WERI-Rb-1 (cell line): ENCODE data around the gene PGA5.

Experiments
- DNase-seq: peaks from one replicate; pipeline ENCODE4 v3.0.0-alpha.2; 2020
- H3K27ac ChIP-seq: fragments of 250-450 bp; sonication (Bioruptor Pico); 2 replicates; pipeline ENCODE4 v1.5.1; 2020; ENCODE audit warnings: mild to moderate bottlenecking, moderate library complexity
- H3K27me3 ChIP-seq: fragments of 250-450 bp; sonication (Bioruptor Pico); 2 replicates; pipeline ENCODE4 v1.5.1; 2021; ENCODE audit warnings: mild to moderate bottlenecking, low read depth, moderate library complexity; ENCODE audit not compliant: insufficient read depth, severe bottlenecking
- H3K36me3 ChIP-seq: fragments of 250-450 bp; sonication (Bioruptor Pico); 2 replicates; pipeline ENCODE4 v1.5.1; 2020; ENCODE audit warnings: mild to moderate bottlenecking, moderate library complexity
- H3K4me3 ChIP-seq: 2 replicates; pipeline ENCODE4 v1.5.1; 2011; ENCODE audit warnings: low read depth, mild to moderate bottlenecking, control low read depth, low read length
- H3K9me3 ChIP-seq: fragments of 250-450 bp; sonication (Bioruptor Pico); 2 replicates; pipeline ENCODE4 v1.5.1; 2021; ENCODE audit warnings: mild to moderate bottlenecking, moderate library complexity; ENCODE audit not compliant: severe bottlenecking
- TF ChIP-seq, protein P1 (sequence below): IDR thresholded peaks from 2 replicates; pipeline ENCODE4 v1.5.1; 2011; ENCODE audit warnings: low read depth, mild to moderate bottlenecking, control low read depth, inconsistent platforms, low read length

PGA5 gene

DNA sequence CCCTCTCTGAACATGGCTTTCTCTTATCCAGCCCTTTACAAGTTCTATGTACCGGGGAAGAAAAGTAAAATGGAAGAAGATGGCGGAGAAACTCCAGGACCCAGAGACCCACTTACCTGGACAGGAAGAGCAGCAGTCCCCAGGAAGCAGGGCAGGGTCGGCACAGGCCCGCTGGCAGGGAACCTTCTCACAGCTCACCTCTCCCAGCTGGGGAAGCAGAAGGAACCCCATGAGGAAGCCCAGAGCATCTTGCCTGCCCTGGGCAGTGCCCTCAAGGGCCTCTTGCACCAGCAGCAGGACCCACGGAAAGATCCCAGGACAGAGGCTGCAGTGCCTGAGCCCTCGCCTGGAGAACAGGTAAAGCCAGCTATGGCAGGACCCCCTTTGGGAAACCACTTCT is 23.4 kb downstream of the PGA5 start:
- no peak for DNase-seq
- TF ChIP-seq, protein P1, sequence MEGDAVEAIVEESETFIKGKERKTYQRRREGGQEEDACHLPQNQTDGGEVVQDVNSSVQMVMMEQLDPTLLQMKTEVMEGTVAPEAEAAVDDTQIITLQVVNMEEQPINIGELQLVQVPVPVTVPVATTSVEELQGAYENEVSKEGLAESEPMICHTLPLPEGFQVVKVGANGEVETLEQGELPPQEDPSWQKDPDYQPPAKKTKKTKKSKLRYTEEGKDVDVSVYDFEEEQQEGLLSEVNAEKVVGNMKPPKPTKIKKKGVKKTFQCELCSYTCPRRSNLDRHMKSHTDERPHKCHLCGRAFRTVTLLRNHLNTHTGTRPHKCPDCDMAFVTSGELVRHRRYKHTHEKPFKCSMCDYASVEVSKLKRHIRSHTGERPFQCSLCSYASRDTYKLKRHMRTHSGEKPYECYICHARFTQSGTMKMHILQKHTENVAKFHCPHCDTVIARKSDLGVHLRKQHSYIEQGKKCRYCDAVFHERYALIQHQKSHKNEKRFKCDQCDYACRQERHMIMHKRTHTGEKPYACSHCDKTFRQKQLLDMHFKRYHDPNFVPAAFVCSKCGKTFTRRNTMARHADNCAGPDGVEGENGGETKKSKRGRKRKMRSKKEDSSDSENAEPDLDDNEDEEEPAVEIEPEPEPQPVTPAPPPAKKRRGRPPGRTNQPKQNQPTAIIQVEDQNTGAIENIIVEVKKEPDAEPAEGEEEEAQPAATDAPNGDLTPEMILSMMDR = no peak
- H3K4me3 ChIP-seq = no peak overlapping the region

DNA sequence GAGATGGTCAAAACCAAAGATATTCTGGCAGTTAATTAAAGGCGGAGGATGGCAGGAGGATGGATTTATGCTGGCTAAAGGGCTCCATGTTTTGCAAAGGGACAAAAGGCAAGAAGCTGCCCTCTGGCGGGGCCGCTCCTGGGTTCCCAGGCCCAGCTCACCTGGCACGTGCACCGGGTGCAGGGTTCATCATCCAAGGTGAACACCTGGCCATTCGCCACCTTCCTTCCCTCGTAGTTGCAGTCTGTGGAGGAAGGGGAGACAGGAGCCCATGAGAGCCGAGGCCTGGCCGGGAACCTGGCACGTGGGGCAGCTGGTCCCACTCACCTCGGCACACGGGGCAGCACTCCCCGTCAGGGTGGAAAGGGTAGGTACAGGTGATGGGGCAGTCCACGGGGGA is 23.8 kb downstream of the PGA5 start:
- DNase-seq = no peak
- Histone ChIP-seq H3K9me3 (no peaks in the 10 kb centered on the region), H3K4me3 (no peak overlapping the region), H3K27me3 (no peaks in the 10 kb centered on the region), H3K36me3 (peaks cover 5% of the 10 kb centered on the region; the same call in 1 of the 2 replicates), H3K27ac (no peak overlapping the region)
- TF ChIP-seq, protein P1 = no peak

More for the DNA sequence above, 23.4 kb downstream of the PGA5 start:
- peaks cover 9% of the 10 kb centered on the region; the same call in 1 of the 2 replicates for H3K36me3 ChIP-seq
- no peak overlapping the region for H3K27ac ChIP-seq
- no peaks in the 10 kb centered on the region for H3K9me3 ChIP-seq
- no peaks in the 10 kb centered on the region for H3K27me3 ChIP-seq

DNA sequence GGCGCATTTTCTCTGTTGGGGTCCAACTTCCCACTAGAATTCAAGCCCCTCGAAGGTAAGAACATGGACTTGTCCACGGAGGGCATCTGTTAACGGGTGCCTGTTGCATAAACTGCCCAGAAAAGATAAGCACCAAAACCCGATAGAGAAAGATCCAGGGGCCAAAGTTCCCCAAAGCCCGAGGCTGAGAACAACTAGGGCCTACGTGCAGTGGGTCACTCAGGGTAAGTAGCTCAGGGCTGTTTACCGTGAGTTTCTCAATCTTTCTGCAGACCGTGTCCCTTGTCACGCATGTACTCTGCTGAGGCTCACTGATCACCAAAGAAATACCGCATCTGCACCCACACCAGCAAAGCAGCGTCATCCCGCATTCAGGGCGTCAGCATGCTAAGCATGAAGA is 24.4 kb downstream of the PGA5 start:
- Histone ChIP-seq H3K9me3 (no peaks in the 10 kb centered on the region), H3K27me3 (no peaks in the 10 kb centered on the region), H3K36me3 (peaks cover 4% of the 10 kb centered on the region; the same call in 1 of the 2 replicates), H3K27ac (no peak overlapping the region), H3K4me3 (no peak overlapping the region)
- no peak for DNase-seq
- TF ChIP-seq, protein P1 = no peak

DNA sequence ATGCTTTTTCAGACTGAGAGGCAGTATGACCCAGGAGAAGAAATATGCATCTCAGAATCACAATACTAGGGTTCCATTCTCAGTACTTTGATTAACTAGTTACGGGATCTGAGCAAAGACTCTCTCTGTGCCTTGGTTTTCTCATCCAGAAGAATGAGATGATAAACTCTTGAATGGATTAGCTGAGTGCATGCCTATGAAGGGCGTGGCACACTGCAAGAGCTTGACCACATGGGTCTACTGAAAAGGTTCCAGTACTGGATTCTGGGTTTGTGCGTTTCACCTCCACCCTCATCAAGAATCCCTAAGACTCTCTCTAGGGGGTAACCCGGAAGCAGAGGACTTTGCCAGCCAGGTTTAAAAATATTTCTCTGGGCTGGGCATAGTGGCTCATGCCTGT is 25.6 kb downstream of the PGA5 start:
- DNase-seq = no peak
- Histone ChIP-seq H3K9me3 (no peaks in the 10 kb centered on the region), H3K36me3 (peaks cover 9% of the 10 kb centered on the region), H3K27ac (no peak overlapping the region), H3K27me3 (no peaks in the 10 kb centered on the region), H3K4me3 (no peak overlapping the region)
- TF ChIP-seq, protein P1 = no peak

DNA sequence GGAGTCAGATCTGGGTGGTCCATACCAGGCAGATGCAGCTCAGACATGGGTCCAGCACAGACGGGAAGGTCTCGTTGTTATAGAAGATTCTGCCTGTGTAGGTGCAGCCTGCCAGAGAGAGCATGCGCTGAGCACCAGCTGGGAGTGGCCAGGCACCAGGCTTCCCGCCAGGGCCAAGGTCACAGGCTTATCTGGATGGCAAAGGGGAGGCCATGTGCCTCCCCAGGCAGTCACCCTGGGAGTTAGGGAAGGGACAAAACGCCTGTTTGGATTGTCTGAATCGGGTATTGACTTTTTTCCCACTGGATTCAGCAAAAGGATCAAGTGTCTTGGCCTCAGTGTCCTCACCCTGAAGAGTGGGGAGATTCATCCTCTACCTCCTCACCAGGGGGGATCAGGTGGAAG is 26.5 kb downstream of the PGA5 start:
- no peak overlapping the region for H3K27ac ChIP-seq
- DNase-seq = no peak
- H3K36me3 ChIP-seq = peaks cover 10% of the 10 kb centered on the region

More for the DNA sequence above, 26.5 kb downstream of the PGA5 start:
- H3K4me3 ChIP-seq = no peak overlapping the region
- TF ChIP-seq, protein P1 = no peak
- H3K27me3 ChIP-seq = no peaks in the 10 kb centered on the region
- H3K9me3 ChIP-seq = no peaks in the 10 kb centered on the region
